HG03095 (cell line): ENCODE data around the gene UBXN4.
"Not testable (repeated sequence)": the region's sequence is repeated elsewhere in the genome, so short reads cannot be mapped to it uniquely, and the experiment has no call there.

Experiments used
- ATAC-seq: cut with Tn5 transposase; IDR thresholded peaks from one replicate; pipeline ENCODE4 v1.9.1; 2021; ENCODE audit warnings: moderate library complexity; ENCODE audit not compliant: unreplicated experiment

The UBXN4 gene

GRCh38 chr2:135803278-135803677 lies 61.6 kb downstream of the UBXN4 start:
- no peak for ATAC-seq

- not testable (repeated sequence) for ATAC-seq
Observed at GRCh38 chr2:135807874-135808273, 66.2 kb downstream of the UBXN4 start.

GRCh38 chr2:135812907-135813511 lies 71.4 kb downstream of the UBXN4 start:
- no peak for ATAC-seq

GRCh38 chr2:135815269-135815668 lies 73.6 kb downstream of the UBXN4 start:
- no peak for ATAC-seq

GRCh38 chr2:135817466-135817865 lies 75.8 kb downstream of the UBXN4 start:
- no peak for ATAC-seq

- no peak for ATAC-seq
Observed at GRCh38 chr2:135817951-135818350, 76.3 kb downstream of the UBXN4 start.

- no peak for ATAC-seq
Observed at GRCh38 chr2:135818937-135819610, 77.4 kb downstream of the UBXN4 start.

GRCh38 chr2:135820003-135820618 lies 78.5 kb downstream of the UBXN4 start:
- peak; percentile 96 for ATAC-seq

- no peak for ATAC-seq
Observed at GRCh38 chr2:135821190-135821589, 79.5 kb downstream of the UBXN4 start.

- ATAC-seq: no peak
Observed at GRCh38 chr2:135822855-135823254, 81.2 kb downstream of the UBXN4 start.

GRCh38 chr2:135825131-135825530 lies 83.5 kb downstream of the UBXN4 start:
- no peak for ATAC-seq

- no peak for ATAC-seq
Observed at GRCh38 chr2:135825550-135826176, 84.0 kb downstream of the UBXN4 start.

GRCh38 chr2:135826544-135826943 lies 84.9 kb downstream of the UBXN4 start:
- no peak for ATAC-seq

GRCh38 chr2:135829378-135830135 lies 87.9 kb downstream of the UBXN4 start:
- no peak for ATAC-seq

GRCh38 chr2:135831180-135831812 lies 89.6 kb downstream of the UBXN4 start:
- ATAC-seq: no peak

- no peak for ATAC-seq
Observed at GRCh38 chr2:135832891-135833290, 91.2 kb downstream of the UBXN4 start.
